Calu3 (cell line): ENCODE results near the gene KLK4. TPM values are rescaled to one million over a fixed set of nuclear protein-coding genes. Genes with fewer than 3 reads are reported as not detected.

ENCODE experiments used
- BruUV-seq: library from RNA; stranded (reverse); fragments of 400-500 nt; replicated peaks from 2 replicates; lab custom pipeline; 2021; lab: Mats Ljungman, UMichigan
- CTCF ChIA-PET: fragments of 300-600 bp; sonication (Branson Sonifier 250); formaldehyde crosslinking; loops from one replicate; lab custom pipeline; 2022; ENCODE audit warnings: antibody characterized with exemption; lab: Charles Lee
- DNase-seq: peaks from one replicate; pipeline ENCODE4 v3.0.0; 2022
- H3K27ac Mint-ChIP-seq: one replicate; pipeline ENCODE4 v1.8.0; 2022; ENCODE audit warnings: mixed read lengths; ENCODE audit not compliant: unreplicated experiment
- H3K27me3 Mint-ChIP-seq: one replicate; pipeline ENCODE4 v1.8.0; 2022; ENCODE audit warnings: mixed read lengths; ENCODE audit not compliant: unreplicated experiment
- H3K36me3 Mint-ChIP-seq: one replicate; pipeline ENCODE4 v1.8.0; 2022; ENCODE audit warnings: mild to moderate bottlenecking, moderate library complexity, mixed read lengths; ENCODE audit not compliant: insufficient read depth, unreplicated experiment
- H3K4me1 Mint-ChIP-seq: one replicate; pipeline ENCODE4 v1.8.0; 2022; ENCODE audit warnings: mild to moderate bottlenecking, low read depth, mixed read lengths; ENCODE audit not compliant: unreplicated experiment
- H3K4me3 Mint-ChIP-seq: one replicate; pipeline ENCODE4 v1.8.0; 2022; ENCODE audit warnings: mild to moderate bottlenecking, low read depth, moderate library complexity, mixed read lengths; ENCODE audit not compliant: unreplicated experiment
- H3K9me3 Mint-ChIP-seq: one replicate; pipeline ENCODE4 v1.8.0; 2022; ENCODE audit warnings: low read depth, mixed read lengths; ENCODE audit not compliant: unreplicated experiment
- CTCF ChIP-seq: fragments of 200-600 bp; IDR thresholded peaks from one replicate; pipeline ENCODE4 v1.8.0; 2022; ENCODE audit warnings: antibody characterized with exemption; ENCODE audit not compliant: unreplicated experiment
- intact Hi-C: fragments of 100-400 bp; cut with micrococcal nuclease; formaldehyde crosslinking; loops from one replicate; pipeline ENCODE4 v1.10.0; 2022; ENCODE audit not compliant: unreplicated experiment
- total RNA-seq: library from RNA; stranded (reverse); gene quantifications from 2 replicates; pipeline ENCODE4 v1.2.3, GENCODE V29; 2022

Gene KLK4
- total RNA-seq, 1 experiment from 2014 or later, result not detected

- H3K36me3 Mint-ChIP-seq, result peaks cover 8% of the 10 kb centered on the region
- H3K4me1 Mint-ChIP-seq, result peaks cover 21% of the 10 kb centered on the region
- no peaks in the 10 kb centered on the region for H3K9me3 Mint-ChIP-seq
- intact Hi-C loops, result no loop called here
- TF ChIP-seq CTCF, result no peak
- H3K27ac Mint-ChIP-seq, result no peak overlapping the region
- CTCF ChIA-PET, result no interaction called here
- DNase-seq, result no peak
- no TSS peak for BruUV-seq
- H3K27me3 Mint-ChIP-seq, result peaks cover 35% of the 10 kb centered on the region
- no peak overlapping the region for H3K4me3 Mint-ChIP-seq
These were observed 11.6 kb downstream of the KLK4 start for GRCh38 chr19:50899569-50899968.

GRCh38 chr19:50898018-50898417, 13.2 kb downstream of the KLK4 start:
- H3K4me3 Mint-ChIP-seq, result no peak overlapping the region
- intact Hi-C loops, result no loop called here
- H3K27me3 Mint-ChIP-seq, result peaks cover 39% of the 10 kb centered on the region
- peaks cover 21% of the 10 kb centered on the region for H3K4me1 Mint-ChIP-seq
- no peaks in the 10 kb centered on the region for H3K9me3 Mint-ChIP-seq
- CTCF ChIA-PET, result interaction anchor here (0.6 to 1.8 kb wide), 3 partner anchors 24 to 118 kb away, joined by 3 to 6 read pairs (median 3); no protein-coding TSS in a partner anchor
- H3K27ac Mint-ChIP-seq, result peak overlapping the region; percentile 8
- no TSS peak for BruUV-seq
- H3K36me3 Mint-ChIP-seq, result peaks cover 8% of the 10 kb centered on the region
- no peak for TF ChIP-seq CTCF
- DNase-seq, result no peak

- intact Hi-C loops, result no loop called here
- peaks cover 39% of the 10 kb centered on the region for H3K27me3 Mint-ChIP-seq
- H3K4me3 Mint-ChIP-seq, result no peak overlapping the region
- no peak for TF ChIP-seq CTCF
- no peaks in the 10 kb centered on the region for H3K9me3 Mint-ChIP-seq
- no TSS peak for BruUV-seq
- H3K4me1 Mint-ChIP-seq, result peaks cover 21% of the 10 kb centered on the region
- CTCF ChIA-PET, result interaction anchor here (0.6 to 1.8 kb wide), 3 partner anchors 24 to 119 kb away, joined by 3 to 6 read pairs (median 3); no protein-coding TSS in a partner anchor
- peaks cover 8% of the 10 kb centered on the region for H3K36me3 Mint-ChIP-seq
- H3K27ac Mint-ChIP-seq, result peak overlapping the region; percentile 8
- DNase-seq, result no peak
These were observed 13.6 kb downstream of the KLK4 start for GRCh38 chr19:50897612-50898011.

GRCh38 chr19:50897191-50897607, 14.0 kb downstream of the KLK4 start:
- Mint-ChIP-seq H3K4me1 (peaks cover 21% of the 10 kb centered on the region), H3K4me3 (no peak overlapping the region), H3K27me3 (peaks cover 39% of the 10 kb centered on the region), H3K9me3 (no peaks in the 10 kb centered on the region), H3K27ac (peak overlapping the region; percentile 66), H3K36me3 (peaks cover 8% of the 10 kb centered on the region)
- no peak for TF ChIP-seq CTCF
- CTCF ChIA-PET, result interaction anchor here (1.1 to 1.3 kb wide), 2 partner anchors 25 kb away, joined by 3 to 8 read pairs; no protein-coding TSS in a partner anchor
- no TSS peak for BruUV-seq
- intact Hi-C loops, result no loop called here
- DNase-seq, result no peak
